SU-DHL-6 (cell line): ENCODE measurements around the gene PRRC2B.
"Not testable (repeated sequence)": the region's sequence is repeated elsewhere in the genome, so short reads cannot be mapped to it uniquely, and the experiment has no call there.

Experiments used
- CTCF ChIP-seq: fragments of 200-600 bp; sonication (generic); IDR thresholded peaks from one replicate; pipeline ENCODE4 v1.5.1; 2017; ENCODE audit warnings: antibody characterized with exemption, mild to moderate bottlenecking, low read length, moderate library complexity; ENCODE audit not compliant: insufficient read depth, poor library complexity, severe bottlenecking
- EZH2phosphoT487 ChIP-seq: fragments of 200-600 bp; sonication (generic), shearing (Covaris generic); conservative IDR thresholded peaks from 2 replicates; pipeline ENCODE4 v1.6.1; 2018; ENCODE audit warnings: mild to moderate bottlenecking, antibody characterized with exemption, low read length, moderate library complexity, mixed read lengths

- TF ChIP-seq CTCF, EZH2phosphoT487: not testable (repeated sequence)
These were observed 78.2 kb downstream of the PRRC2B start for GRCh38 chr9:131472085-131472484.
